IMR-90 (cell line): ENCODE results near the gene GNAS. TPM values are rescaled to one million over a fixed set of nuclear protein-coding genes. Genes with fewer than 3 reads are reported as not detected.
A peak's percentile ranks its signal among the peaks of the same experiment; 100 is the strongest.

Source experiments
- ATAC-seq: fragments of 200-7000 bp; cut with Tn5 transposase; 2 replicates; pipeline ENCODE4 v1.9.1; 2020; ENCODE audit warnings: low read depth, mild to moderate bottlenecking, moderate library complexity
- BruUV-seq: library from RNA; stranded (reverse); fragments of 400-500 nt; replicated peaks from 2 replicates; lab custom pipeline; 2021; lab: Mats Ljungman, UMichigan
- CTCF ChIA-PET: fragments of 300-600 bp; formaldehyde crosslinking; extraction: SDS; loops from one replicate; lab custom pipeline; 2021; ENCODE audit warnings: antibody characterized with exemption; lab: Yijun Ruan, JAX
- POLR2A ChIA-PET: fragments of 300-600 bp; sonication (Branson Sonifier 250); formaldehyde crosslinking; loops from one replicate; lab custom pipeline; 2022; ENCODE audit warnings: antibody characterized with exemption; ENCODE audit not compliant: unreplicated experiment; lab: Charles Lee
- DNase-seq: peaks from one replicate; pipeline ENCODE4 v3.0.0; 2013
- H2AFZ ChIP-seq: replicated peaks from 2 replicates; pipeline ENCODE3; 2013; ENCODE audit warnings: low read length, mild to moderate bottlenecking; ENCODE audit not compliant: poor library complexity
- H2AK5ac ChIP-seq: 2 replicates; pipeline ENCODE4 v1.6.1; 2013; ENCODE audit warnings: low read depth, low read length, inconsistent platforms
- H2AK9ac ChIP-seq: replicated peaks from 2 replicates; pipeline ENCODE3; 2013; ENCODE audit warnings: mild to moderate bottlenecking, low read depth, low read length, moderate library complexity; ENCODE audit not compliant: poor library complexity
- H2BK120ac ChIP-seq: 2 replicates; pipeline ENCODE4 v1.6.1; 2013; ENCODE audit warnings: low read depth, low read length, inconsistent platforms
- H2BK15ac ChIP-seq: 3 replicates; pipeline ENCODE4 v1.6.1; 2013; ENCODE audit warnings: low read depth, low read length, inconsistent platforms
- H2BK20ac ChIP-seq: 2 replicates; pipeline ENCODE4 v1.6.1; 2013; ENCODE audit warnings: low read depth, mild to moderate bottlenecking, inconsistent platforms, low read length, moderate library complexity
- H2BK5ac ChIP-seq: 2 replicates; pipeline ENCODE4 v1.6.1; 2013; ENCODE audit warnings: mild to moderate bottlenecking, low read depth, low read length, inconsistent platforms; ENCODE audit not compliant: poor library complexity, severe bottlenecking
- H3K14ac ChIP-seq: replicated peaks from 2 replicates; pipeline ENCODE4 v1.6.1; 2013; ENCODE audit warnings: low read depth, low read length, inconsistent platforms
- H3K18ac ChIP-seq: 2 replicates; pipeline ENCODE4 v1.6.1; 2013; ENCODE audit warnings: low read depth, low read length, control low read depth
- H3K23ac ChIP-seq: 2 replicates; pipeline ENCODE4 v1.6.1; 2013; ENCODE audit warnings: low read depth, low read length, inconsistent platforms
- H3K27ac ChIP-seq: 2 replicates; pipeline ENCODE4 v1.5.1; 2013; ENCODE audit warnings: mild to moderate bottlenecking, control low read depth, low read length; ENCODE audit not compliant: insufficient read depth
- H3K27me3 ChIP-seq: 2 replicates; pipeline ENCODE4 v1.6.1; 2013; ENCODE audit warnings: low read length; ENCODE audit not compliant: control insufficient read depth, insufficient read depth
- H3K36me3 ChIP-seq: 2 replicates; pipeline ENCODE4 v1.6.1; 2013; ENCODE audit warnings: low read length, mixed read lengths; ENCODE audit not compliant: control insufficient read depth, insufficient read depth
- H3K4ac ChIP-seq: 2 replicates; pipeline ENCODE4 v1.6.1; 2013; ENCODE audit warnings: low read depth, low read length, inconsistent platforms
- H3K4me1 ChIP-seq: 2 replicates; pipeline ENCODE4 v1.6.1; 2013; ENCODE audit warnings: low read length, mixed read lengths; ENCODE audit not compliant: control insufficient read depth, insufficient read depth
- H3K4me2 ChIP-seq: 2 replicates; pipeline ENCODE4 v1.6.1; 2013; ENCODE audit warnings: low read depth, mild to moderate bottlenecking, control low read depth, low read length, moderate library complexity
- H3K4me3 ChIP-seq: 2 replicates; pipeline ENCODE4 v1.5.1; 2013; ENCODE audit warnings: low read depth, mild to moderate bottlenecking, control low read depth, low read length, moderate library complexity; ENCODE audit not compliant: insufficient read depth
- H3K56ac ChIP-seq: 2 replicates; pipeline ENCODE4 v1.6.1; 2013; ENCODE audit warnings: low read length, inconsistent platforms; ENCODE audit not compliant: insufficient read depth; ENCODE audit errors: extremely low read depth
- H3K79me1 ChIP-seq, 2 experiments: 2 replicates each; pipeline ENCODE4 v1.6.1; 2013; ENCODE audit warnings: low read length in 2 of 2, inconsistent platforms in 1 of 2, low read depth in 1 of 2
- H3K9ac ChIP-seq: 2 replicates; pipeline ENCODE4 v1.6.1; 2013; ENCODE audit warnings: low read depth, low read length, control low read depth
- H3K9me1 ChIP-seq: 2 replicates; pipeline ENCODE4 v1.6.1; 2013; ENCODE audit warnings: low read length, inconsistent platforms; ENCODE audit not compliant: insufficient read depth
- H3K9me3 ChIP-seq: 2 replicates; pipeline ENCODE4 v1.6.1; 2013; ENCODE audit warnings: low read length; ENCODE audit not compliant: control insufficient read depth, insufficient read depth
- H4K20me1 ChIP-seq: 2 replicates; pipeline ENCODE4 v1.6.1; 2013; ENCODE audit warnings: low read length, inconsistent platforms; ENCODE audit not compliant: insufficient read depth
- H4K5ac ChIP-seq: 2 replicates; pipeline ENCODE4 v1.6.1; 2013; ENCODE audit warnings: mild to moderate bottlenecking, low read depth, low read length, control low read depth
- H4K8ac ChIP-seq, 2 experiments: 2 replicates each; pipeline ENCODE4 v1.6.1; 2013; ENCODE audit warnings: low read depth in 2 of 2, low read length in 2 of 2, control low read depth in 1 of 2, inconsistent platforms in 1 of 2
- H4K91ac ChIP-seq: 2 replicates; pipeline ENCODE4 v1.6.1; 2013; ENCODE audit warnings: low read depth, low read length, inconsistent platforms; ENCODE audit not compliant: insufficient read depth
- MAZ ChIP-seq: IDR thresholded peaks from 2 replicates; pipeline ENCODE4 v1.6.1; 2012; ENCODE audit warnings: low read depth, mild to moderate bottlenecking, low read length, improper control_type of control experiment, moderate library complexity, borderline replicate concordance
- NFE2L2 ChIP-seq: fragments of 150-350 bp; IDR thresholded peaks from 2 replicates; pipeline ENCODE4 v1.6.1; 2016; ENCODE audit warnings: low read depth, mild to moderate bottlenecking, low read length
- WGBS, 2 experiments: methylation state at CpG; one replicate each; pipeline versions ENCODE4 v1.1.5 to v1.1.7; 2013; ENCODE audit warnings: missing lambda C conversion rate in 2 of 2; ENCODE audit not compliant: insufficient read length in 1 of 2; ENCODE audit errors: extremely low coverage in 2 of 2; 5-methylcytosine and 5-hydroxymethylcytosine counted together
- dilution Hi-C: fragments of 300-500 bp; cut with HindIII; formaldehyde crosslinking; loops from one replicate; pipeline ENCODE4 v1.14.3; 2018; ENCODE audit warnings: low sequenced_read_pairs; ENCODE audit not compliant: unreplicated experiment
- in situ Hi-C: fragments of 300-500 bp; cut with MboI; formaldehyde crosslinking; loops from 3 replicates; pipeline ENCODE4 v1.14.3; 2019; ENCODE audit warnings: low sequenced_read_pairs, inconsistent platforms, mixed read lengths
- intact Hi-C: fragments of 100-400 bp; cut with micrococcal nuclease; formaldehyde crosslinking; loops from 2 replicates; pipeline ENCODE4 v1.10.0; 2022
- polyA plus RNA-seq, 3 experiments: library from polyadenylated mRNA; depleted of rRNA; stranded (reverse); fragments of >200 nt; gene quantifications; 2 replicates each; pipeline ENCODE4 v1.2.3, GENCODE V29; 2012; ENCODE audit warnings: low replicate concordance in 1 of 3
- total RNA-seq: library from RNA; depleted of rRNA; stranded (reverse); fragments of >200 nt; gene quantifications from 2 replicates; pipeline ENCODE4 v1.2.3, GENCODE V29; 2012

Gene GNAS
- total and polyA plus RNA-seq, 2 of the 4 experiments (the other 2 are of a cell fraction): 397 to 1,356 TPM

- CTCF ChIA-PET: no interaction called here
- H3K79me1 ChIP-seq: peaks cover 8 to 56% of the 10 kb centered on the region in 2 experiments; a peak in 3 of 4 replicates
- H4K5ac ChIP-seq: no peak overlapping the region
- H3K23ac ChIP-seq: no peak overlapping the region
- DNase-seq: no peak
- H3K4me3 ChIP-seq: no peak overlapping the region
- peak overlapping the region; percentile 48; the same call in 1 of the 2 replicates for H3K4me2 ChIP-seq
- H3K9me1 ChIP-seq: peaks cover 10% of the 10 kb centered on the region
- H4K91ac ChIP-seq: no peak overlapping the region
- H2BK15ac ChIP-seq: no peak overlapping the region
- intact Hi-C loops: loop anchor here (5.0 kb wide), 1 partner anchor 1510 kb away; no protein-coding TSS in a partner anchor
- H2BK120ac ChIP-seq: no peak overlapping the region
- no peaks in the 10 kb centered on the region for H3K9me3 ChIP-seq
- POLR2A ChIA-PET: interaction anchor here (0.6 to 0.8 kb wide), 2 partner anchors 11 to 135 kb away, joined by 3 to 7 read pairs; partner anchors contain the start of gene ATP5F1E
- H3K4me1 ChIP-seq: peaks cover 21% of the 10 kb centered on the region
- H3K18ac ChIP-seq: no peak overlapping the region
- no peak overlapping the region for H3K56ac ChIP-seq
- H4K20me1 ChIP-seq: peaks cover 87% of the 10 kb centered on the region
- no peak overlapping the region for H4K8ac ChIP-seq
- ATAC-seq: no peak
- H2AK9ac ChIP-seq: no peak overlapping the region
- no peak overlapping the region for H3K27ac ChIP-seq
- peaks cover 14% of the 10 kb centered on the region for H3K36me3 ChIP-seq
- H2BK20ac ChIP-seq: no peak overlapping the region
- 40% methylated on average over 1 of the region's 3 CpGs; no CpG with 5 or more reads in 1 of the 2 experiments for WGBS, 2 experiments
- no peak overlapping the region for H2AFZ ChIP-seq
- no peak overlapping the region for H3K14ac ChIP-seq
- H3K4ac ChIP-seq: no peak overlapping the region
- no peaks in the 10 kb centered on the region for H3K27me3 ChIP-seq
- no peak overlapping the region for H2AK5ac ChIP-seq
- H2BK5ac ChIP-seq: no peak overlapping the region
- no peak overlapping the region for H3K9ac ChIP-seq
- in situ Hi-C loops: no loop called here
- no TSS peak for BruUV-seq
- dilution Hi-C loops: no loop called here
- no peak for TF ChIP-seq NFE2L2
- TF ChIP-seq MAZ: no peak
These were observed 44.3 kb downstream of the GNAS start for GRCh38 chr20:58896820-58897219.
